Measurements from ENCODE around the gene CLSTN3.

CLSTN3 gene

DNA sequence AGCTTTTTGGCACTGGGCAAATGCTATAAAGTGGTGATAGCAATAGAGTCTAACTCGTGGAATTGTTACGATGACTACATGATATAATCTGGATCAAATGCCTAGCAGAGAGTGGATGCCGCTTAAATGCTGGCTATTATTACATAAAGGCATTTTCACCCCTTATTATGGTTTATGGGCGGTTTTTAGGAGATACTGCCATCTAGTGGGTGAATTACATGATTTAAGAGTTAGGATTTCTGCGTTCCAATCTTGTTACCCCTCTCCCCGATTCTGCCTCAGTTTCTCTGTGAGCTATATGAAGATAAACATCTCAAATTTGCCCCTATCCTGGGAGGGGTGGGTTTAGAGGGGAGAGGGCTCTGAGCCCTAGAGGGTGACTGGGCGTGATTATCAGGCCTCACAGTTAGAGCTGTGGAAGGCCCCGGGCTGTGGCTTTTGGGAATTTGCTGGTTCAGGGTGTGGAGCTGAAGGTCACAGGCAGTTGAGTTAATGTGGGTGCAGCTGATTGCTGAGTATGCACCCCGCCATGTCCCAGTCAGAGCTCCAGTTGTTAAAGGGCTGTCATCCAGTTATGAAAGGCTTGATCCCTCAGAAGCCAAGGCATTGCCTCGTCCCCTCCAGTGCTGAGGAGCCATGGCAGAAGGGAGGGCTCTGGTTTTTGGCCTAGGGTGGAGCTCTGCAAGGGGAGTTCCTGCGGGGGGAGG, 14.4 kb downstream of the CLSTN3 start:
- no peak overlapping the region for H3K4me3 Mint-ChIP-seq
- H3K36me3 Mint-ChIP-seq (ENCODE audit: low read depth), result peaks cover 50% of the 10 kb centered on the region

DNA sequence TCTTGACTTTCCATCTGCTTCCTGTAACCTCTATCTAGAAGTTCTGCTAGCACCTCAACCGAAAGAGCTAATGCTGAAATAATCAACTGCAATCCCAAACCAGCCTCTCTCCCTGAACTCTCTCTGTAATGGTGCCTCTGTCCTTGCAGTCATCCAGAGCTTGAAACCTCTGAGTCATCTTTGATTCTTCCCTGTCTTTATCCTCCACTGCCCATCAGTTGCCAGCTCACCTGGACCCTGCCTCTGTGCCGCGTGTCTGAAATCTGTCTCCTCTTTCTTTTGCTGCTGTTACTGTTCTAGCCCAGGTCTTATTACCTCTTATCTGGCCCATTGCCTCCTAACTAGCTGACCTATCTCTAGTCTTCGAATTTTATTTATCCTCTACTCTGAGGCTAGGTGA, 15.5 kb downstream of the CLSTN3 start:
- Mint-ChIP-seq H3K4me1 (ENCODE audit: low read depth) (peaks cover 11% of the 10 kb centered on the region), H3K9me3 (no peaks in the 10 kb centered on the region), H3K4me3 (no peak overlapping the region), H3K36me3 (ENCODE audit: low read depth) (peaks cover 55% of the 10 kb centered on the region), H3K27me3 (ENCODE audit: low read depth) (no peaks in the 10 kb centered on the region), H3K27ac (no peak overlapping the region)

More for the DNA sequence above, 14.4 kb downstream of the CLSTN3 start:
- Mint-ChIP-seq H3K4me1 (ENCODE audit: low read depth) (peaks cover 11% of the 10 kb centered on the region), H3K9me3 (no peaks in the 10 kb centered on the region), H3K27me3 (ENCODE audit: low read depth) (no peaks in the 10 kb centered on the region), H3K27ac (no peak overlapping the region)

DNA sequence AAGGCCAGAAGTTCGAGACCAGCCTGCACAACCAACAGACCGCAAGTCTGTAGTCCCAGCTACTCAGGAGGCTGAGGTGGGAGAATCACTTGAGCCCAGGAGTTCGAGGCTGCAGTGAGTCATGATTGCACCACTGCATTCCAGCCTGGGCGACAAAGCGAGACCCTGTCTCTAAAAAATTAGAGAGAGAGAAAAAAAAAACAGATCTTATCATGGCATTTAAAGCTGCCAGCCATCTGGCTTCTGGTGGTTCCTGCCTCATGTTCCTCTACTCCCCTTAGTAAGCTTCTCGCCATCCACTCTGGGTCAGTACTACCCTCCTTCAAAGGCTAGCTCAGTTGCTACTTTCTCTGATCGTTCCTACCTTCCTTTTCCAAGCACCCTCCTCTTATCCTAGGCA, 16.1 kb downstream of the CLSTN3 start:
- Mint-ChIP-seq H3K4me1 (ENCODE audit: low read depth) (peaks cover 11% of the 10 kb centered on the region), H3K9me3 (no peaks in the 10 kb centered on the region), H3K27ac (no peak overlapping the region), H3K27me3 (ENCODE audit: low read depth) (no peaks in the 10 kb centered on the region), H3K36me3 (ENCODE audit: low read depth) (peaks cover 55% of the 10 kb centered on the region), H3K4me3 (no peak overlapping the region)

DNA sequence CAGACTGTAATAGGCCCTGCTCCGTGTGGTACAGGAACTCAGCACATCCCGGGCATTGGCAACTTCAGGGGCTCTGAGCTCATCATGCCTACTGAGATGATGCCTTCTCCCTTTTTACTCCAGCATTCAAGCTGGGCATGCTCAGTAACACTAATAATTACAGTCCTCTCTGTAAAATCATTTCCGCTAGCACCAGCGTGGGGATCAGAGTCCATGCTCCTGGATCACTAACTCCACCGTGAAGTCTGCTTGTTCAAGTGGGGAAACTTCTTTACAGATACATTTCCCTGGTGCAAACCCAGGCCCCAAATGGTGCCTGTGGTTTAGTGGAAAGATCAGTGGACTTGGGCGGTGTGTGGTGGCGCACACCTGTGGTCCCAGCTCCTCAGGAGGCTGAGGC, 16.7 kb downstream of the CLSTN3 start:
- Mint-ChIP-seq H3K36me3 (ENCODE audit: low read depth) (peaks cover 48% of the 10 kb centered on the region), H3K27me3 (ENCODE audit: low read depth) (no peaks in the 10 kb centered on the region), H3K4me3 (no peak overlapping the region), H3K27ac (no peak overlapping the region), H3K4me1 (ENCODE audit: low read depth) (peaks cover 6% of the 10 kb centered on the region), H3K9me3 (no peaks in the 10 kb centered on the region)

GRCh38 chr12:7150356-7150755, 20.2 kb downstream of the CLSTN3 start:
- H3K9me3 Mint-ChIP-seq, result no peaks in the 10 kb centered on the region
- H3K4me1 Mint-ChIP-seq (ENCODE audit: low read depth), result peaks cover 3% of the 10 kb centered on the region
- no peaks in the 10 kb centered on the region for H3K27me3 Mint-ChIP-seq (ENCODE audit: low read depth)
- H3K27ac Mint-ChIP-seq, result no peak overlapping the region
- peaks cover 41% of the 10 kb centered on the region for H3K36me3 Mint-ChIP-seq (ENCODE audit: low read depth)
- H3K4me3 Mint-ChIP-seq, result no peak overlapping the region

GRCh38 chr12:7150841-7151240, 20.7 kb downstream of the CLSTN3 start:
- peaks cover 38% of the 10 kb centered on the region for H3K36me3 Mint-ChIP-seq (ENCODE audit: low read depth)
- H3K9me3 Mint-ChIP-seq, result no peaks in the 10 kb centered on the region
- H3K4me1 Mint-ChIP-seq (ENCODE audit: low read depth), result peaks cover 1% of the 10 kb centered on the region
- H3K27ac Mint-ChIP-seq, result no peak overlapping the region
- H3K27me3 Mint-ChIP-seq (ENCODE audit: low read depth), result no peaks in the 10 kb centered on the region
- no peak overlapping the region for H3K4me3 Mint-ChIP-seq

GRCh38 chr12:7151532-7151931, 21.4 kb downstream of the CLSTN3 start:
- Mint-ChIP-seq H3K36me3 (ENCODE audit: low read depth) (peaks cover 33% of the 10 kb centered on the region), H3K27me3 (ENCODE audit: low read depth) (no peaks in the 10 kb centered on the region), H3K4me3 (no peak overlapping the region), H3K4me1 (ENCODE audit: low read depth) (no peaks in the 10 kb centered on the region), H3K9me3 (no peaks in the 10 kb centered on the region), H3K27ac (no peak overlapping the region)

DNA sequence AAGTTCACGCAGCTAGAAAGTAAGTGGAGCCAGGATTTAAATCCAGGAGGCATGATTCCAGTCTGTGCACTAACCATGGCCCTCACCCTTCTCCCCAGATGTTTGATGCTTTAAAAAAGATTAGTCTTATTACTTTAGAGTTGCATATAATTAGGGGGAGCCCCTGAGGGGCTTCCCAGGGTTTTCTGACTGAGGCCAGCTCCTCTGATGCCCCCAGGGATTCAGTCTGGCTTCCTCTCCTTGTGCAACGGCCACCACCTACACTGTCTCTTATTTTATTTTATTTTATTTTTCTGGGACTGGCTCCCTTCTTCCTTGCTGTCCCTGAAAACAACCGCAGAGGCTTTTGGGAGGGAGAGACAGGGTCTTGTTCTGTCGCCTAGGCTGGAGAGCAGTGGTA, 22.6 kb downstream of the CLSTN3 start:
- Mint-ChIP-seq H3K4me1 (ENCODE audit: low read depth) (no peaks in the 10 kb centered on the region), H3K27ac (no peak overlapping the region), H3K27me3 (ENCODE audit: low read depth) (no peaks in the 10 kb centered on the region), H3K9me3 (no peaks in the 10 kb centered on the region), H3K4me3 (no peak overlapping the region), H3K36me3 (ENCODE audit: low read depth) (peaks cover 40% of the 10 kb centered on the region)

- Mint-ChIP-seq H3K27me3 (ENCODE audit: low read depth) (no peaks in the 10 kb centered on the region), H3K4me1 (ENCODE audit: low read depth) (no peaks in the 10 kb centered on the region), H3K36me3 (ENCODE audit: low read depth) (peaks cover 34% of the 10 kb centered on the region), H3K4me3 (no peak overlapping the region), H3K9me3 (no peaks in the 10 kb centered on the region), H3K27ac (no peak overlapping the region)
Measured at GRCh38 chr12:7154042-7154441, 23.9 kb downstream of the CLSTN3 start.

- peaks cover 31% of the 10 kb centered on the region for H3K36me3 Mint-ChIP-seq (ENCODE audit: low read depth)
- no peak overlapping the region for H3K4me3 Mint-ChIP-seq
- H3K4me1 Mint-ChIP-seq (ENCODE audit: low read depth), result no peaks in the 10 kb centered on the region
- H3K27ac Mint-ChIP-seq, result no peak overlapping the region
- no peaks in the 10 kb centered on the region for H3K27me3 Mint-ChIP-seq (ENCODE audit: low read depth)
- H3K9me3 Mint-ChIP-seq, result no peaks in the 10 kb centered on the region
Measured at GRCh38 chr12:7154901-7155470, 24.8 kb downstream of the CLSTN3 start.

DNA sequence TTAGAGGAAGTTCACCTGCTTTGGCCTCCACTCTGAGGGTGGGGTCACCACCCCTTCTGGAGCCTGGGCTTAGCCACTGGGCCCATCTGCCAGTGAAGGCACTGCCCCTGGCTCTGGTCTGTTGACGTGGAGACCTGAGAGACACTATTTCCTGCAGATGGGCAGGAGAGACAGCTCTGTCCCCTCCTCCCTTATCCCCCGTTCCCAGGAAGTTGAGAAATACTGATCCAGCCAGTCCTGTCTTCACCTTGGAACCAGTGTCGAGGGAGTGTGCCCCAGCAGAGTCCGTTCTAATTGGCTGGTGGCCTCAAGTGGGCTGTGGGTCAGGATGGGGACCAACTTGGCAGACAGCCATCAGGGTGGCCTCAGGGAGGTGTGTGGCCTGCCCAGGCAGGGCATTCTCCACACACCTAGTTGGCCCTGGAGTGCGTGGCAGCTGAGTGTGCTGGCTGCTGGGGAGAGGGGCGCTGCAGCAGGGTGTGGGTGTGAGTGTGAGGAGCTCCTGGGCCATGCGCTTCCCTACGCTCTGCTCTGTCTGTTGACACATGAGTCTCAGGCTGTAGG, 25.4 kb downstream of the CLSTN3 start:
- no peak overlapping the region for H3K27ac Mint-ChIP-seq
- no peaks in the 10 kb centered on the region for H3K27me3 Mint-ChIP-seq (ENCODE audit: low read depth)
- H3K36me3 Mint-ChIP-seq (ENCODE audit: low read depth), result peaks cover 25% of the 10 kb centered on the region

GRCh38 chr12:7156259-7157197, 26.4 kb downstream of the CLSTN3 start:
- Mint-ChIP-seq H3K4me1 (ENCODE audit: low read depth) (no peaks in the 10 kb centered on the region), H3K27ac (no peak overlapping the region), H3K4me3 (no peak overlapping the region), H3K36me3 (ENCODE audit: low read depth) (peaks cover 23% of the 10 kb centered on the region), H3K27me3 (ENCODE audit: low read depth) (no peaks in the 10 kb centered on the region), H3K9me3 (no peaks in the 10 kb centered on the region)

More for the DNA sequence above, 25.4 kb downstream of the CLSTN3 start:
- H3K4me3 Mint-ChIP-seq, result no peak overlapping the region
- no peaks in the 10 kb centered on the region for H3K4me1 Mint-ChIP-seq (ENCODE audit: low read depth)
- H3K9me3 Mint-ChIP-seq, result no peaks in the 10 kb centered on the region

GRCh38 chr12:7157391-7157790, 27.2 kb downstream of the CLSTN3 start:
- Mint-ChIP-seq H3K4me1 (ENCODE audit: low read depth) (no peaks in the 10 kb centered on the region), H3K27me3 (ENCODE audit: low read depth) (peaks cover 7% of the 10 kb centered on the region), H3K4me3 (no peak overlapping the region), H3K36me3 (ENCODE audit: low read depth) (peaks cover 23% of the 10 kb centered on the region), H3K9me3 (no peaks in the 10 kb centered on the region), H3K27ac (no peak overlapping the region)

DNA sequence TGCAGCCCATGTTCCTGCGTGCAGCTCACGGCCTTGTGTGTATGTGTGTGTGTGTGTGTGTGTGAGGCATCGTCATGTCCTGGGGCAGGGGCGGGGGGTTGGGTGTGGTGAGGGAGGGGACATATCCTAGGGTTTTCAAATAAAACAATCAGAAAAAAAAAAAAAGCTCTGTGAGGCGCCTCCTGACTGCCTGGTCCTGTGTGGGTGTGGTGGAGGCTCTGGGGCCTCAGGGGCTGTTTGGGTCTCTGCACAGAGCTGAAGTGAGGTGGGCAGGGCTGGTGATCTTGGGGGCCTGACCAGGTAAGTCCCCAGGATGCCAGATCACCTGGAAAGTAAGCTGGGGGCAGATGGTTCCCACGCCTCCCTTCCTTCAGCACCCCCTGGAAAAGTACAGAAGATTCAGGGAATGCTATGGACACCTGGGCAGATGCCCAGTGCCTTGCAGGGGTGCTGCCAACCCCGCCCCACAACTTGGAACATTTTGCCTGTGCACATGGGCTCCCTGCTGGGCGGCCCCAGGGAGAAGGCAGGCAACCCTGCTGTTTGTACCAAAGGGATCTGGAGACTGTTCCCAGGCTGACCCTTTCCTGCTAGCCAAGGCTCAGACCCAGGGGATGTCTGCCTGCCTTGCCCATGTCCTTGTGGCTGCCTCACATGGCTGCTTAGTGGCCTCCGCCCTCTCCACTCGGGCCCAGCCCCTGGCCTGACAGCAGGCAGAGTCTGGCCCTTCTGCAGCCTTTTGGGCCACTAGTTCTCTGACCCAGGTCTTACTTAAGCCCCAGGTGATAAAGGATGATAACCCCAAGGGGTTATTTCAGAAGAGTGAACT, 28.8 kb downstream of the CLSTN3 start:
- H3K9me3 Mint-ChIP-seq, result no peaks in the 10 kb centered on the region
- H3K36me3 Mint-ChIP-seq (ENCODE audit: low read depth), result peaks cover 16% of the 10 kb centered on the region
- no peak overlapping the region for H3K27ac Mint-ChIP-seq
- H3K4me1 Mint-ChIP-seq (ENCODE audit: low read depth), result peaks cover 3% of the 10 kb centered on the region
- H3K4me3 Mint-ChIP-seq, result no peak overlapping the region
- peaks cover 20% of the 10 kb centered on the region for H3K27me3 Mint-ChIP-seq (ENCODE audit: low read depth)
